Upper lobe of left lung (tissue), 6 donors: ENCODE data around the gene GPR162. TPM values are rescaled to one million over a fixed set of nuclear protein-coding genes. Genes with fewer than 3 reads are reported as not detected.

Experiments used
- ATAC-seq, 2 donors: fragments of 200-7000 bp; cut with Tn5 transposase; one replicate each; pipeline ENCODE4 v1.9.1; 2022; ENCODE audit warnings: mild to moderate bottlenecking in 2 of 2, moderate library complexity in 2 of 2; ENCODE audit not compliant: low FRiP score in 2 of 2
- DNase-seq, 2 donors: peaks; one replicate each; pipeline ENCODE4 v3.0.0-alpha.2; 2019 to 2020
- H3K27ac ChIP-seq, 4 donors: fragments of 200-600 bp; sonication (generic); one replicate each; pipeline ENCODE4 v1.5.1; 2016 to 2019
- H3K27me3 ChIP-seq, 4 donors: fragments of 200-600 bp; sonication (generic); one replicate each; pipeline ENCODE4 v1.5.1; 2017 to 2019
- H3K36me3 ChIP-seq, 4 donors: fragments of 200-600 bp; sonication (generic); one replicate each; pipeline ENCODE4 v1.5.1; 2016 to 2019
- H3K4me1 ChIP-seq, 4 donors: fragments of 200-600 bp; sonication (generic); one replicate each; pipeline ENCODE4 v1.5.1; 2018 to 2019
- H3K4me3 ChIP-seq, 4 donors: fragments of 200-600 bp; sonication (generic); one replicate each; pipeline ENCODE4 v1.5.1; 2017 to 2019; ENCODE audit warnings: mild to moderate bottlenecking in 2 of 4, moderate library complexity in 1 of 4
- H3K9me3 ChIP-seq, 4 donors: fragments of 200-600 bp; sonication (generic); one replicate each; pipeline ENCODE4 v1.5.1; 2018 to 2019
- EP300 ChIP-seq, 4 donors: sonication (generic); formaldehyde crosslinking; IDR thresholded peaks; one replicate each; pipeline ENCODE4 v1.5.1; 2017; ENCODE audit warnings: antibody characterized with exemption in 4 of 4, control low read depth in 2 of 4
- POLR2A ChIP-seq, 4 donors: fragments of 450-650 bp; IDR thresholded peaks; one replicate each; pipeline ENCODE4 v1.5.1; 2016 to 2017; ENCODE audit warnings: antibody characterized with exemption in 4 of 4, mild to moderate bottlenecking in 2 of 4
- POLR2AphosphoS5 ChIP-seq, 2 donors: sonication (generic); formaldehyde crosslinking; IDR thresholded peaks; one replicate each; pipeline ENCODE4 v1.5.1; 2017; ENCODE audit warnings: antibody characterized with exemption in 2 of 2
- WGBS, 2 donors: methylation state at CpG; one replicate each; pipeline ENCODE4 v1.1.5; 2017 to 2018; 5-methylcytosine and 5-hydroxymethylcytosine counted together
- total RNA-seq, 6 donors: library from RNA; depleted of rRNA in 4 of 6; stranded (reverse); fragments of >200 nt in 4 of 6; gene quantifications; one replicate each; pipeline versions ENCODE4 v1.1.0 to v1.2.1, GENCODE V29; 2016 to 2021
- TF ChIP-seq, protein P1 (sequence below), 6 experiments: fragments of 450-650 bp in 4 of 6; fragments of 200-600 bp in 2 of 6; sonication (generic) in 2 of 6; IDR thresholded peaks; one replicate each; pipeline ENCODE4 v1.5.1; 2016 to 2019; ENCODE audit warnings: antibody characterized with exemption in 6 of 6
- donor health status: DM: no; HTN: no; CAD: no; lungs with moderate emphysema.
- donor health status: DM: no; HTN: yes; CAD: no; lungs with severe emphysema.

Gene GPR162
- total RNA-seq, 6 donors from 2014 or later: 8.1 to 47.1 (median 16.5) TPM

DNA sequence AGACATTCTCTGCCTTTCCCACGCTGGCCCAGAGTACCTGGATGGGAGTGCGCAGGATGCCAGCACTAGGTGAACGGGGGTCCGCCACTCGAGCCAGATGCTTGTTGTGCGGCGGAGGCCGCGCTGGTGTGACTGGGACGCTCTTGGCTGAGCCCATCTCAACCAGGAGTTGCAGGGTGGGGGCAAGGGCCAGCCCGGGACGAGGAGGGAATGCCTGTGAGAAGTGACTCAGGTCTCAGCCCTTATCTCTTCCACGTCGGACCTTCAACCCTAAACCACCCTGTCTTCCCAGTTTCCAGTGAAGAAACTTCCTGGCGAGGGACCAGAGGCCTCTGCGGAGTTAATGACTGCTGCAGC lies 29.2 kb downstream of the GPR162 start:
- WGBS, 2 donors: 26 to 36% methylated on average over 4 to 16 of the region's 16 CpGs
- DNase-seq (peak in 1 of 2 donors; percentile 85), ATAC-seq (no peak)
- H3K27ac ChIP-seq: peak overlapping the region in 3 of 4 donors; percentile 88 to 94 (median 91)
- TF ChIP-seq POLR2AphosphoS5 (IDR thresholded peaks at IDR 0.05) (no peak), EP300 (IDR thresholded peaks at IDR 0.05) (no peak), POLR2A (IDR thresholded peaks at IDR 0.05) (no peak)
- TF ChIP-seq, protein P1, sequence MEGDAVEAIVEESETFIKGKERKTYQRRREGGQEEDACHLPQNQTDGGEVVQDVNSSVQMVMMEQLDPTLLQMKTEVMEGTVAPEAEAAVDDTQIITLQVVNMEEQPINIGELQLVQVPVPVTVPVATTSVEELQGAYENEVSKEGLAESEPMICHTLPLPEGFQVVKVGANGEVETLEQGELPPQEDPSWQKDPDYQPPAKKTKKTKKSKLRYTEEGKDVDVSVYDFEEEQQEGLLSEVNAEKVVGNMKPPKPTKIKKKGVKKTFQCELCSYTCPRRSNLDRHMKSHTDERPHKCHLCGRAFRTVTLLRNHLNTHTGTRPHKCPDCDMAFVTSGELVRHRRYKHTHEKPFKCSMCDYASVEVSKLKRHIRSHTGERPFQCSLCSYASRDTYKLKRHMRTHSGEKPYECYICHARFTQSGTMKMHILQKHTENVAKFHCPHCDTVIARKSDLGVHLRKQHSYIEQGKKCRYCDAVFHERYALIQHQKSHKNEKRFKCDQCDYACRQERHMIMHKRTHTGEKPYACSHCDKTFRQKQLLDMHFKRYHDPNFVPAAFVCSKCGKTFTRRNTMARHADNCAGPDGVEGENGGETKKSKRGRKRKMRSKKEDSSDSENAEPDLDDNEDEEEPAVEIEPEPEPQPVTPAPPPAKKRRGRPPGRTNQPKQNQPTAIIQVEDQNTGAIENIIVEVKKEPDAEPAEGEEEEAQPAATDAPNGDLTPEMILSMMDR (IDR thresholded peaks at IDR 0.05): no peak
- no peaks in the 10 kb centered on the region for H3K9me3 ChIP-seq
- H3K4me1 ChIP-seq: peaks cover 13 to 23% (median 16%) of the 10 kb centered on the region in 4 donors
- peak overlapping the region in 3 of 4 donors; percentile 66 to 71 (median 68) for H3K4me3 ChIP-seq
- H3K36me3 ChIP-seq: peaks cover 0 to 10% (median 3%) of the 10 kb centered on the region in 4 donors
- no peaks in the 10 kb centered on the region for H3K27me3 ChIP-seq

- ATAC-seq (peak; percentile 88 to 92), DNase-seq (peak; percentile 72 to 98)
- Histone ChIP-seq H3K36me3 (peaks cover 2 to 14% (median 9%) of the 10 kb centered on the region in 4 donors), H3K9me3 (no peaks in the 10 kb centered on the region), H3K4me1 (peaks cover 13 to 23% (median 16%) of the 10 kb centered on the region in 4 donors), H3K27ac (peak within 1 kb of the TSS; percentile 88 to 94 (median 91)), H3K4me3 (peak within 1 kb of the TSS; percentile 48 to 71 (median 67)), H3K27me3 (no peaks in the 10 kb centered on the region)
- WGBS, 2 donors: 0 to 1% methylated on average over 29 to 37 of the region's 37 CpGs
- TF ChIP-seq POLR2A (IDR thresholded peaks at IDR 0.05) (peak in 3 of 4 donors; percentile 88 to 94 (median 88)), EP300 (IDR thresholded peaks at IDR 0.05) (no peak), POLR2AphosphoS5 (IDR thresholded peaks at IDR 0.05) (peak; percentile 92 to 98)
- TF ChIP-seq, protein P1 (IDR thresholded peaks at IDR 0.05): peak in 2 of 6 experiments; percentile 9 to 15
These were observed 29.7 kb downstream of the GPR162 start, which contains the start of gene CDCA3 for GRCh38 chr12:6851153-6851920. Gene CDCA3, minus strand, starts transcription at chr12:6851286. Its CDS starts 334 bp downstream, at chr12:6850952.

DNA sequence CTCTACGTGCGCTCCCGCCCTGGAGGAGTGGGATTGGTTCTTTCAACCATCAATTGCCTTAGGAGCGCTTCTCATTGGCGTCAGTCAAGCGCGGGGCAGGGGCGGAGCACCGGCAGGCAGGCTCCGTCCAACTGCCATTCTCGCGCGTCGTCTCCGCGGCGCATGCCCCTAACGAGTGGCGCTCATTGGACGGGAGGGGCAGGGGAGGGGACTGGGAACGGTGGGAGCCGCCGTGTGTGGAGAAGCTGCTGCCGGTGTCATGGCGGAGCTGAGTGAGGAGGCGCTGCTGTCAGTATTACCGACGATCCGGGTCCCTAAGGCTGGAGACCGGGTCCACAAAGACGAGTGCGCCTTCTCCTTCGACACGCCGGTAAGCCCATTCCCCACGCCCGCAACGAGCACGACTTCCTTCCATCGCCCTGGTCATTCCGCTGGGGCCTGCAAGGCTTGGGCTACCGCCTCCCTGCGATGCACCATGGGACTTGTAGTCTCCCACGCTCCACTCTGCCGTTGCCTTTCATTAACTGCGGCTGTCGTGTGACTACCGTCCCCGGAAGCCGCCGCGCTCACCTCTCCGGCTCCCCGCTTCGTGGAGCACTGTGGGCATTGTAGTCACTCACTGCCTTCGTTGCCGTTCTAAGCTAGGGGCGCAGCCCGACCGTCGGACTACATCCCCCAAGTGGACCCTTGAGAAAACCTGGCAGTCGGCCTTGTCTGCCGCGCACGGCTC lies 30.5 kb downstream of the GPR162 start, which contains the start of gene USP5:
Gene USP5 (plus strand): TSS at position 230 of the 730 bp plus-strand sequence. CDS start 30 bp downstream, at position 260.
- 1% methylated on average over 64 of the region's 65 CpGs; no CpG with 5 or more reads in 1 of the 2 donors for whole genome bisulfite sequencing, 2 donors
- ATAC-seq (peak; percentile 95 to 98), DNase-seq (peak; percentile 98 to 100)
- Histone ChIP-seq H3K4me3 (peak within 1 kb of the TSS; percentile 56 to 71 (median 67)), H3K9me3 (no peaks in the 10 kb centered on the region), H3K4me1 (peaks cover 13 to 23% (median 16%) of the 10 kb centered on the region in 4 donors), H3K27ac (peak within 1 kb of the TSS; percentile 88 to 94 (median 91)), H3K36me3 (peaks cover 3 to 22% (median 16%) of the 10 kb centered on the region in 4 donors), H3K27me3 (no peaks in the 10 kb centered on the region)
- TF ChIP-seq POLR2AphosphoS5 (IDR thresholded peaks at IDR 0.05) (peak; percentile 60 to 87), EP300 (IDR thresholded peaks at IDR 0.05) (no peak), POLR2A (IDR thresholded peaks at IDR 0.05) (peak in 1 of 4 donors; percentile 59)
- TF ChIP-seq, protein P1 (IDR thresholded peaks at IDR 0.05): peak in 3 of 6 experiments; percentile 13 to 29 (median 24)

DNA sequence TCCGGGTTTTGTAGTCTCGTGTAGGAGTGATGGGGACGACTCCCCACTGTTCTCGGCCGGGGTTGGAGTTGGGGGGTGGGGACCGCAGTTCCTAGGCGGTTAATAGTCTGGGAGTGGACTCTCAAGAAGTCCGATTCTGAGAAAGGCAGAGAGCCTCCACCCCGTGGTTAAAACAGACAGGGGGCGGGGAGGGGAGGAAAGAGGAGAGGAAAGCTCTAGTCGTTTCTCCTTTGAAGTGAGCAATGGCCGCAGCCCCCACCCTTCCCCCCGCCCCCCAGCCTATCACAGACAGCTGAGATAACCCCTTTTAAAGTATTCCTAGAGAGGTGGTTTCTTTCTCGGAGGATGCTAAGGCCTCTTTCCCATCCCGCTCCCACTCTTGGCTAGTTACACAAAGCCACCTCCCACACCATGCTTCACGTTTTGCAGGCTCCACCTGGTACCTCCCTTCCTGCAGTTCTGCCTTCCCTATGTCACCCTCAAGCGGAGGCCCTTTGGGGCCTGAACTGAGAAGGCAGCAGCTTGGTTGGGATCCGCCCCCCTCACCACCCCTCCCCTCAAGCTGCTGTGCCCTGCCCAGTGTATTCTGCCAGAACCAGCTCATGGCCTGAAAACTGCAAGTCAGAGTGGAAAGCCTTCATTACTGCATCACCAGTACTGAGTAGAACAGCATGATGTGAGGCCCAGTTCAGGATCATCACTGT lies 31.2 kb downstream of the GPR162 start:
- Histone ChIP-seq H3K4me3 (peak overlapping the region; percentile 56 to 71 (median 67)), H3K27me3 (no peaks in the 10 kb centered on the region), H3K4me1 (peaks cover 13 to 23% (median 16%) of the 10 kb centered on the region in 4 donors), H3K36me3 (peaks cover 8 to 29% (median 23%) of the 10 kb centered on the region in 4 donors), H3K27ac (peak overlapping the region; percentile 6 to 94 (median 91)), H3K9me3 (no peaks in the 10 kb centered on the region)
- DNase-seq (no peak), ATAC-seq (no peak)
- TF ChIP-seq, protein P1 (IDR thresholded peaks at IDR 0.05): no peak
- no peak for TF ChIP-seq POLR2AphosphoS5 (IDR thresholded peaks at IDR 0.05)
- TF ChIP-seq POLR2A (IDR thresholded peaks at IDR 0.05): no peak
- no peak for TF ChIP-seq EP300 (IDR thresholded peaks at IDR 0.05)
- WGBS, 2 donors: 1 to 3% methylated on average over 16 to 18 of the region's 18 CpGs
